Vagina (tissue), 2 donors: ENCODE results near the gene RNF4.

Experiments used
- CTCF ChIP-seq, 3 experiments: fragments of 450-650 bp in 2 of 3; fragments of 200-600 bp in 1 of 3; sonication (generic) in 1 of 3; IDR thresholded peaks; one replicate each; pipeline ENCODE4 v1.5.1; 2017 to 2019; ENCODE audit warnings: antibody characterized with exemption in 3 of 3, mild to moderate bottlenecking in 2 of 3, moderate library complexity in 2 of 3
- POLR2A ChIP-seq, 2 donors: fragments of 450-650 bp; IDR thresholded peaks; one replicate each; pipeline ENCODE4 v1.6.1; 2017; ENCODE audit warnings: antibody characterized with exemption in 2 of 2, mild to moderate bottlenecking in 2 of 2, moderate library complexity in 2 of 2

DNA sequence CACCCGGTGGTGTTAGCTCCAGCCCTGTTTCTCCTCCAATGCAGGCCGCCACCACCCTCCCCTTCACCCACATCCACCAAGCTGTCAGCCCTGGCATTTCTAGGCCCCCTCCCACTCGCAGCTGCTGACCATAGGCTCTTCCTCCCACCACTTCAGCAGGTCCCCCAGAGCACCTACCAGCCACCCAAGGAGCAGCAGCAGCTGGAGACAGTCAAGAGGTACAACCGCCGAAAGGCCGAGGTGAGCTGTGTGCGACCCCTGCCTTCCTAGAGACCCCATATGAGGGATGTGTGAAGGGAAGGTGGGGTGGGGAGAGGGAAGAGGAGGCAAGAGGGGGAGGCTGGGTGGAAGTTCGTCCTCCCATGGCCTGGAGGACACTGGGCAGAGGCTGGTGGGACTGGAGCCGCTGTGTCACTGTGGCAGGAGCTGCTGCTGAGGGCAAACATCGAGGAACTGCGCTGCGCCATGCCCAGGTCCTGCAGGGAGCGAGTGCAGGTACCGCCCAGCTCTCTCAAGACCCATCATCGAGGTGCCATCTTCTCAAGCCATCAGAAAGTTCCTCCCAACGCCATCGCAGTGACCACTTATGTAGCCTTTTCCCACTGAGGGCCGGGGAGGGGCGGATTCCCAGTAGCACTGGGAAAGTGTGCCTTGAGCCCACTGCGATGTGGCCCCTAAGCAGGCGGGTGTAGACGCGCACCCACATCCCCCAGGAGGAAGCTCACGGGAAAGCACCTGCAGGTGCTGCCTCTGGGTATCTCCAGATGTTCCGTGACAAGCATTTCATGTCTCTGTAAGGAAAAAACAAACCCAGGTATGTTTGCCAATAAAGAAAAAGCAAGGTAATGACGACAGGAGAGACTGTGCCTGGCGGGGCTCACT, 19.2 kb upstream of the RNF4 start:
- TF ChIP-seq CTCF (IDR thresholded peaks at IDR 0.05) (no peak), POLR2A (IDR thresholded peaks at IDR 0.05) (no peak)
